ENCODE measurements around the gene TIMP2. TPM values are rescaled to one million over a fixed set of nuclear protein-coding genes. Genes with fewer than 3 reads are reported as not detected.

TIMP2 gene
- total and polyA plus RNA-seq, 2 experiments from 2014 or later: 20.9 to 63.3 TPM

DNA sequence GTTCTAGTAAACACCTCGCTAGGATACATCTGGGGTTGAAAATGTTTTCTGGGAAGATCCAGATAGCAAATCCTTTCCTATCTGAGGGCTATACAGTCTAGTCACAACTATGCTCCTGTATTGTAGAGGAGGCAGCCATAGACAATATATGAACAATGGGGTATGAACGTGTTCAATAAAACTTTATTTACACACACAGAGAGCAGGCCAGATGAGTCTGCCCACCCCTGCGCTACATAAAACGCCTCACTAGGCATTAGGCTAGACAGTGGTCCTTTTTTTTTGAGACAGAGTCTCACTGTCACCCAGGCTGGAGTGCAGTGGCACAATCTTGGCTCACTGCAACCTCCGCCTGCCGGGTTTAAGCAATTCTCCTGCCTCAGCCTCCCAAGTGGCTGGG is 95.7 kb downstream of the TIMP2 start:
- Histone ChIP-seq H3K4me1 (ENCODE audit: insufficient read depth) (no peaks in the 10 kb centered on the region), H3K27ac (no peak overlapping the region), H3K4me3 (no peak overlapping the region), H3K27me3 (no peaks in the 10 kb centered on the region), H3K9me2 (replicated peaks; ENCODE audit: insufficient read depth) (no peaks in the 10 kb centered on the region), H3K9me3 (ENCODE audit: low read depth) (no peaks in the 10 kb centered on the region), H2AFZ (no peak overlapping the region), H3K79me2 (peaks cover 38% of the 10 kb centered on the region), H3K4me2 (no peak overlapping the region), H3K36me3 (replicated peaks; ENCODE audit: insufficient read depth, low read depth) (peaks cover 4% of the 10 kb centered on the region), H4K20me1 (ENCODE audit: insufficient read depth, poor library complexity, severe bottlenecking) (no peaks in the 10 kb centered on the region)
- TF ChIP-seq EZH2 (IDR thresholded peaks at IDR 0.05; ENCODE audit: borderline replicate concordance) (no peak), EZH2phosphoT487 (IDR thresholded peaks at IDR 0.05; ENCODE audit: low read depth, severe bottlenecking, unreplicated experiment) (no peak)
- TF ChIP-seq, protein P1, sequence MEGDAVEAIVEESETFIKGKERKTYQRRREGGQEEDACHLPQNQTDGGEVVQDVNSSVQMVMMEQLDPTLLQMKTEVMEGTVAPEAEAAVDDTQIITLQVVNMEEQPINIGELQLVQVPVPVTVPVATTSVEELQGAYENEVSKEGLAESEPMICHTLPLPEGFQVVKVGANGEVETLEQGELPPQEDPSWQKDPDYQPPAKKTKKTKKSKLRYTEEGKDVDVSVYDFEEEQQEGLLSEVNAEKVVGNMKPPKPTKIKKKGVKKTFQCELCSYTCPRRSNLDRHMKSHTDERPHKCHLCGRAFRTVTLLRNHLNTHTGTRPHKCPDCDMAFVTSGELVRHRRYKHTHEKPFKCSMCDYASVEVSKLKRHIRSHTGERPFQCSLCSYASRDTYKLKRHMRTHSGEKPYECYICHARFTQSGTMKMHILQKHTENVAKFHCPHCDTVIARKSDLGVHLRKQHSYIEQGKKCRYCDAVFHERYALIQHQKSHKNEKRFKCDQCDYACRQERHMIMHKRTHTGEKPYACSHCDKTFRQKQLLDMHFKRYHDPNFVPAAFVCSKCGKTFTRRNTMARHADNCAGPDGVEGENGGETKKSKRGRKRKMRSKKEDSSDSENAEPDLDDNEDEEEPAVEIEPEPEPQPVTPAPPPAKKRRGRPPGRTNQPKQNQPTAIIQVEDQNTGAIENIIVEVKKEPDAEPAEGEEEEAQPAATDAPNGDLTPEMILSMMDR (IDR thresholded peaks at IDR 0.05; ENCODE audit: poor library complexity): no peak
- over 99% methylated on average over 6 of the region's 6 CpGs for WGBS (ENCODE audit: low lambda C conversion rate, missing lambda C conversion rate)
- DNase-seq (ENCODE audit: low spot score): no peak

DNA sequence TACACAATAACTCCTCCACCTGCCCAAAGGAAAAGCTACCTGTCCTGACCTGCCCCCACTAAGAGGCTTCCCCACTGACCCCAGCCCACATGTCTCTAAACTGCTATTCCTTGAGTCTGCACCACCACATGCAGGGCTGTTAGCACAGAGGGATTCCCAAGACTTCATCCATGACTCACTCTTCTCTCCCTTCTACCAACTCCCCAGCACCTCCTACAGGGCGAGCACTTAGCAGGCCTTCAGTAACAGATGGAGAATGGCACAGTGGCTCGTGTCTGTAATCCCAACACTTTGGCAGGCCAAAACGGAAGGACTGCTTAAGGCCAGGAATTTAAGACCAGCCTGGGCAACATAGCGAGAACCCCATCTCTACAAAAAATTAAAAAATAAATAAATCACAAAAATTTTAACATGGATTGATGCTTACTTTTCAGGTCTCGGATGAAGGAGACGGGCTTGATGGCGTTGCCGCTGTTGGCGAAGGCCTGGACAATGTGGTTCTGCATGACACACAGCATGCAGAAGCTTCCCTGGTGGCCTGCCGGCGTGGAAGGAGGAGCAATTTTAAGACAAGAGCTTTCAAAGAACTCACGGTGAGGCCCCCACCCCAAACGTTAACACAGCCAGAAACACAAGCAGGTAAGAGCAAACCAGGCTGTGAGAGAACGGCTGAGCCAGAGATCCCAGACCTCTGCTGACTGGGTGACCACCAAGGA is 96.6 kb downstream of the TIMP2 start:
- 95% methylated on average over 14 of the region's 14 CpGs for WGBS (ENCODE audit: low lambda C conversion rate, missing lambda C conversion rate)
- Histone ChIP-seq H3K9me2 (replicated peaks; ENCODE audit: insufficient read depth) (no peaks in the 10 kb centered on the region), H4K20me1 (ENCODE audit: insufficient read depth, poor library complexity, severe bottlenecking) (no peaks in the 10 kb centered on the region), H3K36me3 (replicated peaks; ENCODE audit: insufficient read depth, low read depth) (peaks cover 1% of the 10 kb centered on the region), H3K79me2 (peaks cover 32% of the 10 kb centered on the region), H3K4me1 (ENCODE audit: insufficient read depth) (no peaks in the 10 kb centered on the region), H3K27me3 (no peaks in the 10 kb centered on the region), H2AFZ (no peak overlapping the region), H3K4me3 (no peak overlapping the region), H3K27ac (no peak overlapping the region), H3K9me3 (ENCODE audit: low read depth) (no peaks in the 10 kb centered on the region), H3K4me2 (no peak overlapping the region)
- DNase-seq (ENCODE audit: low spot score): peak; percentile 26
- no peak for TF ChIP-seq EZH2phosphoT487 (IDR thresholded peaks at IDR 0.05; ENCODE audit: low read depth, severe bottlenecking, unreplicated experiment)
- no peak for TF ChIP-seq EZH2 (IDR thresholded peaks at IDR 0.05; ENCODE audit: borderline replicate concordance)
- TF ChIP-seq, protein P1 (IDR thresholded peaks at IDR 0.05; ENCODE audit: poor library complexity): no peak

- no peaks in the 10 kb centered on the region for H3K4me1 ChIP-seq (ENCODE audit: insufficient read depth)
- no peaks in the 10 kb centered on the region for H3K36me3 ChIP-seq (replicated peaks; ENCODE audit: insufficient read depth, low read depth)
- WGBS (ENCODE audit: low lambda C conversion rate, missing lambda C conversion rate): 97% methylated on average over 21 of the region's 21 CpGs
- H3K9me2 ChIP-seq (replicated peaks; ENCODE audit: insufficient read depth): no peaks in the 10 kb centered on the region
- H3K79me2 ChIP-seq: peaks cover 26% of the 10 kb centered on the region
- H3K4me3 ChIP-seq: no peak overlapping the region
- H2AFZ ChIP-seq: no peak overlapping the region
- no peaks in the 10 kb centered on the region for H3K27me3 ChIP-seq
- no peaks in the 10 kb centered on the region for H3K9me3 ChIP-seq (ENCODE audit: low read depth)
- no peaks in the 10 kb centered on the region for H4K20me1 ChIP-seq (ENCODE audit: insufficient read depth, poor library complexity, severe bottlenecking)
- no peak overlapping the region for H3K27ac ChIP-seq
- no peak for TF ChIP-seq EZH2 (IDR thresholded peaks at IDR 0.05; ENCODE audit: borderline replicate concordance)
- no peak overlapping the region for H3K4me2 ChIP-seq
- DNase-seq (ENCODE audit: low spot score): no peak
Measured at GRCh38 chr17:78826836-78827509, 98.2 kb downstream of the TIMP2 start.

- H3K27me3 ChIP-seq: no peaks in the 10 kb centered on the region
- H3K4me2 ChIP-seq: no peak overlapping the region
- H3K36me3 ChIP-seq (replicated peaks; ENCODE audit: insufficient read depth, low read depth): no peaks in the 10 kb centered on the region
- no peaks in the 10 kb centered on the region for H3K9me2 ChIP-seq (replicated peaks; ENCODE audit: insufficient read depth)
- 94% methylated on average over 5 of the region's 5 CpGs for WGBS (ENCODE audit: low lambda C conversion rate, missing lambda C conversion rate)
- peaks cover 23% of the 10 kb centered on the region for H3K79me2 ChIP-seq
- H3K27ac ChIP-seq: no peak overlapping the region
- DNase-seq (ENCODE audit: low spot score): no peak
- no peaks in the 10 kb centered on the region for H4K20me1 ChIP-seq (ENCODE audit: insufficient read depth, poor library complexity, severe bottlenecking)
- no peak overlapping the region for H2AFZ ChIP-seq
- no peaks in the 10 kb centered on the region for H3K9me3 ChIP-seq (ENCODE audit: low read depth)
- H3K4me1 ChIP-seq (ENCODE audit: insufficient read depth): no peaks in the 10 kb centered on the region
- no peak overlapping the region for H3K4me3 ChIP-seq
- TF ChIP-seq EZH2 (IDR thresholded peaks at IDR 0.05; ENCODE audit: borderline replicate concordance): no peak
- TF ChIP-seq EZH2phosphoT487 (IDR thresholded peaks at IDR 0.05; ENCODE audit: low read depth, severe bottlenecking, unreplicated experiment): no peak
- TF ChIP-seq, protein P1 (IDR thresholded peaks at IDR 0.05; ENCODE audit: poor library complexity): no peak
Measured at GRCh38 chr17:78826421-78826820, 98.8 kb downstream of the TIMP2 start.
